HG03432 (cell line): Measurements from ENCODE around the gene GAN.
A peak's percentile ranks its signal among the peaks of the same experiment; 100 is the strongest.
"Not testable (repeated sequence)": the region's sequence is repeated elsewhere in the genome, so short reads cannot be mapped to it uniquely, and the experiment has no call there.

ENCODE experiments used
- ATAC-seq: cut with Tn5 transposase; IDR thresholded peaks from one replicate; pipeline ENCODE4 v1.9.1; 2021; ENCODE audit warnings: mild to moderate bottlenecking, moderate library complexity; ENCODE audit not compliant: unreplicated experiment

Gene GAN

DNA sequence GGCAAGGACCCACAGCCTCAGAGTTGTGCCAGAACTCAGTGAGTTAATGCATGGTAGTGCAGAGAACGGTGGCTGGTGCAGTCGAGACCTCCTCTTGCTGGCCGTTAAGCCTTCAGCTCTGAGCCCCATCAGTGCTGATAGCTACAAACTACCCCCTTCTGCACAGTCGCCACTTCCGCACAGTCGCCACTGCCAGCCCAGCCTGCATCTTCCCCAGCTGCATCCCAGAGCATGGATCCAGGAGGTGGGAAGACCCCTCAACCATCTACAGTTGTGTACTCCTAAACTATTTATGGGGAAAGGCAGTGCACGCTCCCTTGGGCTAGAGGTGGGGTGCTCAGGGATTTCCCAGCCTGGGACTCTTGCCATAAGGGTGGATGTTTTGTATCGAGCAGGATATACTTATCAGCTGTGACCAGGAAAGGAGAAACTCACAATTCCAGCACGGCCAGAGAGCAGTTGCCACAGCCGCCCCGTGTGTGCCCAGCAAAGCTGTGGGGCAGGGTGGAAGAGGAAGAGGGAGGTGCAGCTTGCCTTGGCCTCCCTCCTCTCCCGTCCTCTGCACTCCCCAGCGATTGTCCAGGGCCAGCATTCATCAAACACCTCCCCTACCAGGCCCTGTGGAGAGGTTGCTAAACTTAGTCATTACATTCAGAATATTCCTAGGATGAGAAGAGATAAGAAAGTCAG lies 80.3 kb downstream of the GAN start:
- ATAC-seq: no peak

GRCh38 chr16:81397058-81397878 lies 82.5 kb downstream of the GAN start:
- ATAC-seq: no peak

DNA sequence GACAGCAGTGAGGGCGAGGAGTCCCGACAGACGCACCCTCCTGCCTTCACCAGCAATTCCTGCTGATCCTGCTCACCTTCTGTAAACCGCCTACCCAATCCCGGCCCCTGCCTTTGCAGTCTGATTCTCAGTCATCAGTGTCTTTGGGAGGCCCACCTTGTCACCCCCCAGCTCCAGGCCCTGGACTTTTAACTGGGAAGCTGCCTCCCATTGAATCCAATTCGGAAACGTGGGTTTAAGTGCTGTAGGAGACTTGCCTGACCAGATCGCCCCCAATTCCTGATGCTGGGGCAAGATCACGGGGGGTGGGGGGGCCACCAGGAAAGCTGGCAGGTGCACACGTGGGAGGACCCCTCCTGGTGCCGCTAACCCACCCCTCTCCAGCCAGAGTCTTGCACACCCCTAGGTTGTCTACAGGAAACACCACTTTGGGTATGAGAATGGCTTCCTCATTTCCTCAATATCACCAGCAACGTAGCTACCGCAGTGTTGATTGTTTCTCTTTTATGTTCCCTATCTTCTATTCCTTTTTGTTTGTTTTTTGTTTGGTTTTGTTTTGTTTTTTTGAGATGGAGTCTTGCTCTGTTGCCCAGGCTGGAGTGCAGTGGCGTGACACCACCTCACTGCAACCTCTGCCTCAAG lies 83.2 kb downstream of the GAN start:
- ATAC-seq: no peak

- no peak for ATAC-seq
Measured at GRCh38 chr16:81399909-81400308, 85.1 kb downstream of the GAN start.

- no peak for ATAC-seq
Measured at GRCh38 chr16:81401035-81401950, 86.5 kb downstream of the GAN start.

- no peak for ATAC-seq
Measured at GRCh38 chr16:81403208-81403600, 88.4 kb downstream of the GAN start.

GRCh38 chr16:81403601-81404391 lies 89.0 kb downstream of the GAN start:
- peak; percentile 90 for ATAC-seq

DNA sequence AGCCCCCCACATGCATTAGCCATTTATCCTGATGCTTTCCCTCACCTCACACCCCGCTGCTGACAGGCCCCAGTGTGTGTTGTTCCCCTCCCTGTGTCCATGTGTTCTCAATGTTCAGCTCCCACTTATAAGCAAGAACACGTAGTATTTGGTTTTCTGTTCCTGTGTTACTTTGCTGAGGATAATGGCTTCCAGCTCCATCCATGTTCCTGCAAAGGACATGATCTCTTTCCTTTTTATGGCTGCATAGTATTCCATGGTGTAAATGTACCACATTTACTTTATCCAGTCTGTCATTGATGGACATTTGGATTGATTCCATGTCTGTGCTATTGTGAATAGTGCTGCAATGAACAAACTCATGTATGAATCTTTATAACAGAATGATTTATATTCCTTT lies 90.2 kb downstream of the GAN start:
- ATAC-seq: not testable (repeated sequence)

GRCh38 chr16:81405702-81406113 lies 90.9 kb downstream of the GAN start:
- ATAC-seq: no peak

GRCh38 chr16:81408409-81408950 lies 93.7 kb downstream of the GAN start:
- ATAC-seq: no peak

GRCh38 chr16:81409016-81409556 lies 94.3 kb downstream of the GAN start:
- no peak for ATAC-seq

DNA sequence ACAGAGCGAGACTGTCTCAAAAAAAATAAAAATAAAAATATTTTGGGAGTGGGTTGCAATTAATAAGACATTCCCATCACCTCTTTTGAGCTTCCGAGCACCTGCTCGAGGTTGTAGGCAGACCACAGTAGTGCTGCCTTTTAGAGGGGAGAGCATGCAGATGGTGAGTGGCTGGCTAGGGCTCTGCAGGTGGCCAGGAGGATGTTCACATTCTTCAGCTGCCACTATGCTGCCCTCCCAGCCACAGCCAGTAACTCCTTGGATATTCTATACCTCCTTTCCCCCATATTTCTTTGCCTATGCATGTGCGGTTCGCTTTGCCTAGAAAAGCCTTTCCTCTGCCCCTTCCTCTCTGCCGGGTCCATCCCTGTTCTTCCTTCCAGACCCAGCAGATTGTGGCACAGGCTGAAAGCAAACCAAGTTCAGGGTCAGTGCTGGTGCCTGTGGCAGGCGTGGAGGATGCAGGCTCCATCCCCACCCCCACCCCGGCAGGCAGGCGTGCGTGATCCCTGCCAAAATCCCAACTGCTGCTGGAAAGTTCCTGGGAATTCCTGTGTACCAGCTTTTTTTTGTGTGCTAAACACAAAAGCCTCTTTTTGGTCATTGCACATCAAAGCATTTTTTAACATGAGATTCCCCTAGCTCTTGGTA lies 96.0 kb downstream of the GAN start:
- ATAC-seq: no peak

GRCh38 chr16:81413245-81413990 lies 98.7 kb downstream of the GAN start:
- ATAC-seq: no peak

DNA sequence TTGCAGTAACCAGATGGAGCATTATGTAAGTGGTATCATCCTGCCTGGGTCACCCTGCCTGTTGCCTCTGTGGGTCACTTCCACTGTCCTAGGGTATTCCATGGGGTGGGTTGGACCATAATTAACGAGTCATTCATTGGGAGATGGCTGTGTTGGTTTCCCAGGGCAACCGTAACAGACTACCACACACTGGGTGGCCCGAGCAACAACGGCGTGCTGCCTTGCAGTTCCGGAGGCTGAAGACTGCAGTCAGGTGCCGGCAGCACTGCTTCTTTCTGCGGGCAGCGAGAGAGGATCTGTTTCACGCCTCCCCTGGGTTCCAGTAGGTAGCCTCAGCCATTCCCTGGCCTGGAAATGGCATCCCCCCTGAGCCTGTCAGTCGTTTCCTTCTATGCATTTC lies 101.0 kb downstream of the GAN start:
- no peak for ATAC-seq

DNA sequence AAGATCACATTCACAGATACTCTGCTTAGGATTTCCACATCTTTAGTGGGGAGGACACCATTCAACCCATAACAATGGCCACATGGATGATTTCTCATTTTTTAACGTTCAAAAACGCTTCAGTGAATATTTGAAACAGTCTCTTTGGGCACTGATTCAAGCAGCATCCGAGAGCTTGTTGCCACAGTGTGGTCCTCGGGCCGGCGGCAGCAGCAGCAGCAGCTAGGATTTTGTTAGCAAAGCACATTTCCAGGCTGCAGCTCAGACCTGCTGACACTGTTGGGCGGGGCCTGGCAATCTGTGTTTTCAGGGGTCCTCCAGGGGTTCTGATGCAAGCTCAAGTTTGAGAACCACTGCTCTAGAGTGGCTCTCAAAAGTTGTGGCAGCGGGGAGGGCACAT lies 102.0 kb downstream of the GAN start:
- no peak for ATAC-seq

GRCh38 chr16:81417210-81417609 lies 102.4 kb downstream of the GAN start:
- ATAC-seq: no peak

GRCh38 chr16:81419806-81420205 lies 105.0 kb downstream of the GAN start:
- no peak for ATAC-seq

DNA sequence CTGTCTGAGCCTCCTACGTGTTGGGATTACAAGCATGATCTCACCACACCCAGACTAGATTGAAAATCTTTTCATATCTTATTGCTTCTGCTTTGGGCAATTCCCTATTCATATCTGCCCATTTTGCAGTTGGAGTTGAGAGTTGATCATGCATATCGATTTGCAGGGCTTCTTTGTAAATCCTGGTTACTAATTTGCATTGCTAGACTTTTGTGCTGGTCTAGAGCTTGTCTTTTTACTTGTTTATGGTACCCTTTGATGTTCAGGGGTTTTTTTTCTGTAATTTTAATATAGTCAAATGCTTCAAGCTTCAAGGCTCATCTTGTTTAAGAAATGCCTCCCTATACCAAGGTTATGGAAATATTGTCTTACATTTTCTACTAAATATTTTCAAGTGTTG lies 106.4 kb downstream of the GAN start:
- no peak for ATAC-seq
